Psoas muscle (tissue), 8 donors: Measurements from ENCODE around the gene GRSF1. TPM values are rescaled to one million over a fixed set of nuclear protein-coding genes. Genes with fewer than 3 reads are reported as not detected.

Experiments
- ATAC-seq, 4 donors: fragments of 200-7000 bp; cut with Tn5 transposase; one replicate each; pipeline ENCODE4 v1.9.1; 2020; ENCODE audit warnings: moderate library complexity in 3 of 4, mild to moderate bottlenecking in 2 of 4
- DNase-seq, 2 donors: peaks; one replicate each; pipeline ENCODE4 v3.0.0-alpha.2; 2020
- H3K27ac ChIP-seq: fragments of 200-600 bp; one replicate; pipeline ENCODE4 v1.8.0; 2022
- H3K27me3 ChIP-seq, 3 donors: fragments of 200-600 bp in 1 of 3; one replicate each; pipeline versions ENCODE4 v1.6.1 to v1.8.0; 2013 to 2022; ENCODE audit warnings: low read length in 2 of 3, mild to moderate bottlenecking in 2 of 3, moderate library complexity in 1 of 3; ENCODE audit not compliant: insufficient read depth in 3 of 3
- H3K36me3 ChIP-seq, 2 donors: fragments of 200-600 bp in 1 of 2; one replicate each; pipeline versions ENCODE4 v1.6.1 to v1.8.0; 2013 to 2022; ENCODE audit warnings: low read depth in 1 of 2, mild to moderate bottlenecking in 1 of 2, moderate library complexity in 1 of 2; ENCODE audit not compliant: insufficient read depth in 1 of 2
- H3K4me1 ChIP-seq: fragments of 200-600 bp; one replicate; pipeline ENCODE4 v1.8.0; 2022
- H3K4me3 ChIP-seq: fragments of 200-600 bp; one replicate; pipeline ENCODE4 v1.8.0; 2022; ENCODE audit warnings: mild to moderate bottlenecking
- H3K9me3 ChIP-seq: fragments of 200-600 bp; one replicate; pipeline ENCODE4 v1.8.0; 2022
- WGBS, 3 donors: extraction: QIAGEN DNeasy Blood & Tissue Kit; methylation state at CpG; one replicate each; pipeline versions ENCODE4 v1.1.6 to v1.1.7; 2013; 5-methylcytosine and 5-hydroxymethylcytosine counted together
- intact Hi-C, 2 donors: fragments of 100-400 bp; cut with DNase I; formaldehyde crosslinking; loops; one replicate each; pipeline versions ENCODE4 v1.11.0 to v1.14.2; 2022
- polyA plus RNA-seq, 3 donors: library from polyadenylated mRNA; stranded (reverse); fragments of 200-250 nt; gene quantifications; one replicate each; pipeline ENCODE4 v1.2.3, GENCODE V29; 2013
- total RNA-seq, 4 donors: library from RNA; stranded (reverse); fragmentation: NEBNext Ultra II Directional in 2 of 4; extraction: Animal tissue kit (Norgen Biotek cat#: 25700) in 2 of 4; gene quantifications; one replicate each; pipeline versions ENCODE4 v1.2.1 to v1.2.4, GENCODE V29; 2021 to 2023
- TF ChIP-seq, protein P1 (sequence below): fragments of 200-600 bp; IDR thresholded peaks from one replicate; pipeline ENCODE4 v1.8.0; 2022; ENCODE audit warnings: antibody characterized with exemption
- donor health status: healthy with polysubstance abuse.
- donor health status: DM: no; HTN: no; CAD: no; lungs with moderate emphysema.
- donor health status: Bipolar disorder and iron deficiency.
- donor health status: healthy.
- donor health status: DM: yes; HTN: yes; CAD: no.
- donor health status: DM: no; HTN: no; CAD: no.
- donor health status: DM: no; HTN: no; CAD: no.
- donor health status: DM: yes; HTN: yes; CAD: no.

The GRSF1 gene
- total and polyA plus RNA-seq, 7 donors, result 85.2 to 144 (median 122) TPM

DNA sequence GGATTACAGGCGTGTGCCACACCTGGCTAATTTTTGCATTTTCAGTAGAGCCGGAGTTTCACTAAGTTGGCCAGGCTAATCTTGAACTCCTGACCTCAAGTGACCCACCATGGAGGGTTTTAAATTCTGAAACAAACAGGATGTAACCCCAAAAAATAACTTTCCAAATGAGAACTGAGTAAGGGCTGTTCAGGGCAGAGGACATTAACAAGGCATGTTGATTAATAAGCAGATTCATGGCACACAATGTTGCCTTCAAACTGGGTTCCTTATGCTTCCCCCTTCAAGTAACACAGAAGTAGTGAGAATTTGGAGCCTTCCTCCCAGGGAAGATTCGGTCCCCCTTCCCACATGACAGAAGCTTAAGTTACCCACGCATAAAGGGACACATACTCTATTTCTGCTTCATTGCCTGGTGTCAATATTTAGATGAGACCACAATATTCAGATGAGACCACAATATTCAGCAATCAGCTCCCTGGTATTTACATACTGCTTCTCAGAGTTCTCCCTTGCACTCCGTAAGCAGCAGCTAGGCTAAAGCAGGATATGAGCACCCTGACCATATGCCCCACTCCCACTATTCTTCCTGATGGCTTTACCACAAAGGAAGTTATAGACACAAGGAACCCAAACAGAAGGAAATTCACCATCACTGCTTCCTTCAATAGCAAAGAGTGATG lies 21.4 kb downstream of the GRSF1 start:
- Histone ChIP-seq H3K27me3 (no peaks in the 10 kb centered on the region), H3K4me3 (no peak overlapping the region), H3K4me1 (no peaks in the 10 kb centered on the region), H3K9me3 (no peaks in the 10 kb centered on the region), H3K36me3 (peaks cover 6 to 72% of the 10 kb centered on the region in 2 donors), H3K27ac (no peak overlapping the region)
- DNase-seq, result no peak
- TF ChIP-seq, protein P1, sequence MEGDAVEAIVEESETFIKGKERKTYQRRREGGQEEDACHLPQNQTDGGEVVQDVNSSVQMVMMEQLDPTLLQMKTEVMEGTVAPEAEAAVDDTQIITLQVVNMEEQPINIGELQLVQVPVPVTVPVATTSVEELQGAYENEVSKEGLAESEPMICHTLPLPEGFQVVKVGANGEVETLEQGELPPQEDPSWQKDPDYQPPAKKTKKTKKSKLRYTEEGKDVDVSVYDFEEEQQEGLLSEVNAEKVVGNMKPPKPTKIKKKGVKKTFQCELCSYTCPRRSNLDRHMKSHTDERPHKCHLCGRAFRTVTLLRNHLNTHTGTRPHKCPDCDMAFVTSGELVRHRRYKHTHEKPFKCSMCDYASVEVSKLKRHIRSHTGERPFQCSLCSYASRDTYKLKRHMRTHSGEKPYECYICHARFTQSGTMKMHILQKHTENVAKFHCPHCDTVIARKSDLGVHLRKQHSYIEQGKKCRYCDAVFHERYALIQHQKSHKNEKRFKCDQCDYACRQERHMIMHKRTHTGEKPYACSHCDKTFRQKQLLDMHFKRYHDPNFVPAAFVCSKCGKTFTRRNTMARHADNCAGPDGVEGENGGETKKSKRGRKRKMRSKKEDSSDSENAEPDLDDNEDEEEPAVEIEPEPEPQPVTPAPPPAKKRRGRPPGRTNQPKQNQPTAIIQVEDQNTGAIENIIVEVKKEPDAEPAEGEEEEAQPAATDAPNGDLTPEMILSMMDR, result no peak
- WGBS, 3 donors, result 74 to 88% (median 81%) methylated on average over 5 of the region's 5 CpGs
- ATAC-seq, result peak in 1 of 4 donors; percentile 33
- intact Hi-C loops, result no loop called here

DNA sequence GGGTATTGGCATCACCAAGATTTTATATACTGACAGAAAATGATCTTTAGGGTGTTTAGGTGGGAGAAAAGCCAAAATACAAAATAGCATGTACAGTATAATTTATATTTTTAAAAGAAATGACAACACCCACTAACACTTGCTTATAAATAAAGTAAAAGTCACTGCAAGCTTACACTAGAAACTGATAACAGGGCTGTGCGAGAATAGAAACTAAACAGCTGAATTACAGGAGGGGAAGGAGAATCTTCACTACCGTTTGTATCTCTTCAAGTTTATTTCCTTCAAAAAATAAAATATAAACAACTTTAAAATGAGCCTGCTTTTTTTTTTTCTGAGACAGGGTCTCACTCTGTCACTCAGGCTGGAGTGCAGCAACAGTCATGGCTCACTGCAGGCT lies 22.8 kb downstream of the GRSF1 start:
- Histone ChIP-seq H3K27ac (no peak overlapping the region), H3K36me3 (peaks cover 3 to 61% of the 10 kb centered on the region in 2 donors), H3K9me3 (no peaks in the 10 kb centered on the region), H3K4me3 (no peak overlapping the region), H3K27me3 (no peaks in the 10 kb centered on the region), H3K4me1 (no peaks in the 10 kb centered on the region)
- DNase-seq, result no peak
- TF ChIP-seq, protein P1, result no peak
- WGBS, 3 donors, result 50 to 51% (median 50%) methylated on average over 2 of the region's 2 CpGs
- ATAC-seq, result no peak
- intact Hi-C loops, result no loop called here

DNA sequence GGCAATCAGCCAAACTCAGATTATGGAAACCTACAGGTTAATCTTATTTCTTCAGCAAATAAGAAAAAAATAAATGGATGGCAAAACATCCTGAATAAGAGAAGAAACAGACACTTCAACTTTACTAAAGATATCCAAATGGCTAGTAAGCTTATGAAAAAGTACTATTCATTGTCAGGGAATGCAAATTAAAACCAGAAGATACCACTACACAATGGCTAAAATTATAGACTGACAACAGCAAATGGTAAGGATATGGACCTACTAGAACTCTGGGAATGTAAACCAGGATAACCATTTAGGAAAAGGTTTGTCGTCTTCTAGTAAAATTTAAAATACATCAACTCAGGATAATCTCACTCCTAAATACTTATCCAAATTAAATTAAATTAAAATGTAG lies 24.3 kb downstream of the GRSF1 start:
- DNase-seq (no peak), ATAC-seq (no peak)
- Histone ChIP-seq H3K4me3 (no peak overlapping the region), H3K4me1 (no peaks in the 10 kb centered on the region), H3K27me3 (no peaks in the 10 kb centered on the region), H3K36me3 (peaks cover 3 to 46% of the 10 kb centered on the region in 2 donors), H3K27ac (no peak overlapping the region), H3K9me3 (no peaks in the 10 kb centered on the region)
- WGBS, 3 donors, result 86 to 100% (median 95%) methylated on average over 1 of the region's 1 CpG
- TF ChIP-seq, protein P1, result no peak
- intact Hi-C loops, result no loop called here

DNA sequence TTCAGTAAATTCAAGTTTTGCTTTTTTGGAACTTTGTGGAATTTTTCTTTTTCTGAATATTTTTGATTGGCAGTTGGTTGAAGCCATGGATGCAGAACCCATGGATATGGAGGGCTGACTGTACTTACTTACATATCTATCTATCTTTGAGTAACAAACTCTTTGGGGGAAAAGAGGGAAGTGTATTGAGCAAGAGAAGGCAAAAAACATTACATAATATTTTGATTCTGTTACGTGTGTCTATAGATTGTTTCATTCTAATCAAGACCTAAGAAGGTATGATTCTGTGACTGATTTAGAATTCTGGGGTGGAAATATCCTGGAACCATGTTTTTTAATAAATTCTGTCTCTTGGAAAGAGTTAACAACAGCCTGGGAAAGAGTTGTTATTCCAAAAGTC lies 31.5 kb downstream of the GRSF1 start:
- TF ChIP-seq, protein P1, result no peak
- peaks cover 0 to 34% of the 10 kb centered on the region in 2 donors for H3K36me3 ChIP-seq
- 93 to 98% (median 93%) methylated on average over 1 of the region's 1 CpG for WGBS, 3 donors
- H3K27ac ChIP-seq, result no peak overlapping the region
- H3K4me3 ChIP-seq, result no peak overlapping the region
- DNase-seq (no peak), ATAC-seq (no peak)
- H3K4me1 ChIP-seq, result no peaks in the 10 kb centered on the region
- H3K9me3 ChIP-seq, result no peaks in the 10 kb centered on the region
- intact Hi-C loops, result no loop called here
- no peaks in the 10 kb centered on the region for H3K27me3 ChIP-seq
